ENCODE results near the gene CHTF18. TPM values are rescaled to one million over a fixed set of nuclear protein-coding genes. Genes with fewer than 3 reads are reported as not detected.

Gene CHTF18
- total RNA-seq, 2 donors from 2014 or later: 21.1 to 22.4 TPM

GRCh38 chr16:796296-797119, 8.1 kb downstream of the CHTF18 start:
- Mint-ChIP-seq H3K4me3 (no peak overlapping the region), H3K36me3 (ENCODE audit: low read depth) (peaks cover 2% of the 10 kb centered on the region), H3K27ac (no peak overlapping the region), H3K27me3 (peaks cover 8% of the 10 kb centered on the region), H3K4me1 (peaks cover 2% of the 10 kb centered on the region)
- DNase-seq: no peak
- no peak for ATAC-seq
- H3K9me3 ChIP-seq (ENCODE audit: control insufficient read depth, low read length, poor library complexity, severe bottlenecking): no peaks in the 10 kb centered on the region

GRCh38 chr16:797120-797420, 8.7 kb downstream of the CHTF18 start:
- ATAC-seq (peak; percentile 52), DNase-seq (no peak)
- H3K9me3 ChIP-seq (ENCODE audit: control insufficient read depth, low read length, poor library complexity, severe bottlenecking): no peaks in the 10 kb centered on the region
- Mint-ChIP-seq H3K36me3 (ENCODE audit: low read depth) (peaks cover 2% of the 10 kb centered on the region), H3K4me1 (peaks cover 2% of the 10 kb centered on the region), H3K27ac (no peak overlapping the region), H3K27me3 (peaks cover 10% of the 10 kb centered on the region), H3K4me3 (no peak overlapping the region)

GRCh38 chr16:797686-798085, 9.3 kb downstream of the CHTF18 start:
- ATAC-seq (no peak), DNase-seq (no peak)
- no peaks in the 10 kb centered on the region for H3K9me3 ChIP-seq (ENCODE audit: control insufficient read depth, low read length, poor library complexity, severe bottlenecking)
- H3K27ac Mint-ChIP-seq: no peak overlapping the region
- peaks cover 2% of the 10 kb centered on the region for H3K4me1 Mint-ChIP-seq
- peaks cover 15% of the 10 kb centered on the region for H3K27me3 Mint-ChIP-seq
- H3K36me3 Mint-ChIP-seq (ENCODE audit: low read depth): peaks cover 2% of the 10 kb centered on the region
- H3K4me3 Mint-ChIP-seq: no peak overlapping the region

GRCh38 chr16:798666-799065, 10.2 kb downstream of the CHTF18 start:
- peaks cover 2% of the 10 kb centered on the region for H3K4me1 Mint-ChIP-seq
- peaks cover 2% of the 10 kb centered on the region for H3K36me3 Mint-ChIP-seq (ENCODE audit: low read depth)

GRCh38 chr16:799111-799947, 10.9 kb downstream of the CHTF18 start:
- peaks cover 2% of the 10 kb centered on the region for H3K36me3 Mint-ChIP-seq (ENCODE audit: low read depth)
- ATAC-seq (no peak), DNase-seq (no peak)
- H3K27me3 Mint-ChIP-seq: peaks cover 15% of the 10 kb centered on the region
- H3K4me1 Mint-ChIP-seq: peaks cover 2% of the 10 kb centered on the region
- H3K27ac Mint-ChIP-seq: no peak overlapping the region
- no peaks in the 10 kb centered on the region for H3K9me3 ChIP-seq (ENCODE audit: control insufficient read depth, low read length, poor library complexity, severe bottlenecking)
- H3K4me3 Mint-ChIP-seq: no peak overlapping the region

More at GRCh38 chr16:798666-799065, 10.2 kb downstream of the CHTF18 start:
- Mint-ChIP-seq H3K27ac (no peak overlapping the region), H3K27me3 (peaks cover 15% of the 10 kb centered on the region), H3K4me3 (no peak overlapping the region)
- H3K9me3 ChIP-seq (ENCODE audit: control insufficient read depth, low read length, poor library complexity, severe bottlenecking): no peaks in the 10 kb centered on the region
- ATAC-seq (no peak), DNase-seq (no peak)

GRCh38 chr16:799948-800833, 11.8 kb downstream of the CHTF18 start, which contains the start of gene GNG13:
Gene GNG13, minus strand, starts transcription at chr16:800734. Its CDS starts 1,657 bp downstream, at chr16:799077.
- DNase-seq (no peak), ATAC-seq (no peak)
- Mint-ChIP-seq H3K4me1 (peaks cover 2% of the 10 kb centered on the region), H3K27ac (no peak within 1 kb of the TSS), H3K4me3 (no peak within 1 kb of the TSS), H3K36me3 (ENCODE audit: low read depth) (peaks cover 2% of the 10 kb centered on the region), H3K27me3 (peaks cover 15% of the 10 kb centered on the region)
- no peaks in the 10 kb centered on the region for H3K9me3 ChIP-seq (ENCODE audit: control insufficient read depth, low read length, poor library complexity, severe bottlenecking)

GRCh38 chr16:800834-801511, 12.6 kb downstream of the CHTF18 start:
- H3K4me3 Mint-ChIP-seq: no peak overlapping the region
- ATAC-seq: no peak
- no peaks in the 10 kb centered on the region for H3K4me1 Mint-ChIP-seq
- DNase-seq: no peak
- H3K36me3 Mint-ChIP-seq (ENCODE audit: low read depth): peaks cover 2% of the 10 kb centered on the region
- H3K27me3 Mint-ChIP-seq: peaks cover 15% of the 10 kb centered on the region
- H3K27ac Mint-ChIP-seq: no peak overlapping the region
- H3K9me3 ChIP-seq (ENCODE audit: control insufficient read depth, low read length, poor library complexity, severe bottlenecking): no peaks in the 10 kb centered on the region

GRCh38 chr16:801584-802363, 13.4 kb downstream of the CHTF18 start:
- Mint-ChIP-seq H3K4me1 (no peaks in the 10 kb centered on the region), H3K4me3 (no peak overlapping the region), H3K27me3 (peaks cover 15% of the 10 kb centered on the region)

GRCh38 chr16:802461-802860, 14.0 kb downstream of the CHTF18 start:
- H3K4me1 Mint-ChIP-seq: no peaks in the 10 kb centered on the region
- no peak overlapping the region for H3K27ac Mint-ChIP-seq
- no peaks in the 10 kb centered on the region for H3K9me3 ChIP-seq (ENCODE audit: control insufficient read depth, low read length, poor library complexity, severe bottlenecking)
- peaks cover 15% of the 10 kb centered on the region for H3K27me3 Mint-ChIP-seq
- ATAC-seq (no peak), DNase-seq (no peak)
- H3K4me3 Mint-ChIP-seq: no peak overlapping the region
- peaks cover 2% of the 10 kb centered on the region for H3K36me3 Mint-ChIP-seq (ENCODE audit: low read depth)

More at GRCh38 chr16:801584-802363, 13.4 kb downstream of the CHTF18 start:
- Mint-ChIP-seq H3K36me3 (ENCODE audit: low read depth) (peaks cover 2% of the 10 kb centered on the region), H3K27ac (no peak overlapping the region)
- H3K9me3 ChIP-seq (ENCODE audit: control insufficient read depth, low read length, poor library complexity, severe bottlenecking): no peaks in the 10 kb centered on the region
- DNase-seq (no peak), ATAC-seq (no peak)

- no peak for DNase-seq
- Mint-ChIP-seq H3K4me1 (peaks cover 5% of the 10 kb centered on the region), H3K27me3 (peaks cover 15% of the 10 kb centered on the region), H3K27ac (no peak overlapping the region), H3K4me3 (no peak overlapping the region), H3K36me3 (ENCODE audit: low read depth) (no peaks in the 10 kb centered on the region)
- ATAC-seq: no peak
- H3K9me3 ChIP-seq (ENCODE audit: control insufficient read depth, low read length, poor library complexity, severe bottlenecking): no peaks in the 10 kb centered on the region
These were observed 14.7 kb downstream of the CHTF18 start for GRCh38 chr16:802914-803753.

GRCh38 chr16:803754-804080, 15.3 kb downstream of the CHTF18 start:
- no peaks in the 10 kb centered on the region for H3K36me3 Mint-ChIP-seq (ENCODE audit: low read depth)
- H3K27me3 Mint-ChIP-seq: peaks cover 11% of the 10 kb centered on the region
- ATAC-seq (no peak), DNase-seq (no peak)
- peaks cover 9% of the 10 kb centered on the region for H3K4me1 Mint-ChIP-seq
- no peaks in the 10 kb centered on the region for H3K9me3 ChIP-seq (ENCODE audit: control insufficient read depth, low read length, poor library complexity, severe bottlenecking)
- no peak overlapping the region for H3K4me3 Mint-ChIP-seq
- H3K27ac Mint-ChIP-seq: no peak overlapping the region

Measured in T-helper 17 cell (primary cell).